Effector memory CD4-positive, alpha-beta T cell (primary cell): ENCODE measurements around the gene KIAA1328.
"Not testable (repeated sequence)": the region's sequence is repeated elsewhere in the genome, so short reads cannot be mapped to it uniquely, and the experiment has no call there.

Experiments used
- DNase-seq, 3 donors: peaks; one replicate each; pipeline ENCODE4 v3.0.0-alpha.2; 2020
- H3K27ac ChIP-seq: 2 replicates; pipeline ENCODE4 v1.7.0; 2013; ENCODE audit warnings: mild to moderate bottlenecking, low read length, moderate library complexity; ENCODE audit not compliant: insufficient read depth, poor library complexity, severe bottlenecking
- H3K27me3 ChIP-seq: replicated peaks from 2 replicates; pipeline ENCODE4 v1.7.0; 2013; ENCODE audit warnings: mild to moderate bottlenecking, low read length; ENCODE audit not compliant: insufficient read depth, control insufficient read depth, poor library complexity, severe bottlenecking
- H3K36me3 ChIP-seq: 2 replicates; pipeline ENCODE4 v1.7.0; 2013; ENCODE audit warnings: mild to moderate bottlenecking, low read length, moderate library complexity; ENCODE audit not compliant: control insufficient read depth, insufficient read depth
- H3K4me1 ChIP-seq: 2 replicates; pipeline ENCODE4 v1.7.0; 2013; ENCODE audit warnings: low read length, mild to moderate bottlenecking; ENCODE audit not compliant: control insufficient read depth, insufficient read depth, poor library complexity, severe bottlenecking
- H3K4me3 ChIP-seq: 2 replicates; pipeline ENCODE4 v1.7.0; 2013; ENCODE audit warnings: low read length, low read depth, mild to moderate bottlenecking; ENCODE audit not compliant: insufficient read depth, poor library complexity, severe bottlenecking
- H3K9me3 ChIP-seq: 2 replicates; pipeline ENCODE4 v1.7.0; 2013; ENCODE audit warnings: mild to moderate bottlenecking, low read length, moderate library complexity; ENCODE audit not compliant: control insufficient read depth

KIAA1328 gene

GRCh38 chr18:36893227-36893626 lies 64.3 kb downstream of the KIAA1328 start:
- no peaks in the 10 kb centered on the region for H3K4me1 ChIP-seq
- no peak for DNase-seq
- H3K27ac ChIP-seq, result no peak overlapping the region
- no peak overlapping the region for H3K4me3 ChIP-seq
- H3K36me3 ChIP-seq, result no peaks in the 10 kb centered on the region
- H3K9me3 ChIP-seq, result no peaks in the 10 kb centered on the region
- H3K27me3 ChIP-seq, result no peaks in the 10 kb centered on the region

GRCh38 chr18:36895606-36896005 lies 66.7 kb downstream of the KIAA1328 start:
- Histone ChIP-seq H3K9me3 (peaks cover 5% of the 10 kb centered on the region), H3K4me1 (no peaks in the 10 kb centered on the region), H3K4me3 (no peak overlapping the region), H3K27me3 (no peaks in the 10 kb centered on the region), H3K27ac (no peak overlapping the region), H3K36me3 (no peaks in the 10 kb centered on the region)
- DNase-seq, result no peak

DNA sequence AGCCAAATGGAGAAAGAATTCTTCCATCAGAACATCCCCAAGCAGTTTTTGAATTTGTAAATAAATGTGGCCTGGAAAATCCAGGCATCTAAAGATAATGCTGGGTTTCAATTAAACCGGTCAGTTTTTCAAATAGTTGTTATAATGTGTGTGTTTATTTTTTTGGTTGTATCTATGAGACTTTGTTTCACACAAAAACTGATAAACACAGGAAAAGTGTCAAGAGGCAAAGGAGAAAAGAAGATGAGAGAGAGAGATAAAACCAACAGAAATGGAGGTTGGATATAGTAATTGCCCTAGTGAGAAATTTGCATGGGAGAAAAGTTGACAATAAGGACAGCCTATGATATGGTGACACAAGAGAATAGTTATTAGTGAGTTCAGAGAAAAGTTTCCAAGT lies 68.3 kb downstream of the KIAA1328 start:
- Histone ChIP-seq H3K4me3 (no peak overlapping the region), H3K36me3 (no peaks in the 10 kb centered on the region)
- DNase-seq, result no peak

DNA sequence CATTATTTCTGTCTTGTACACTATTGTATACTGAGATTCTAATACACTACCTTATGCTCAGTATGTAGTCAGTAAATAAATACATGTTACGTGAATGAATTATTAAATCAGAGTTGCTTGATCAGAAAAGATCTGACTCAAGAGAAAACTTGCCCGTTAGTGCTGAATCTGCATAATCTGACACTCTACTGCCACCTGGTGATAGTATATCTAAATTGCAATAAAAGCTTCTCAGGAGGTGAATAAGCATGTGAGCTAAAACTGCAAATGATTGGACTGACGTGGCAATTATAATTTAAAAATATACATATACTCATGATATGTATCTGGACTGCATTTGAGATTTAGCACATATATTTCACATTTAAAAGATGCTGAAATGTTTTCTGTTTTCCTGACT lies 70.4 kb downstream of the KIAA1328 start:
- no peaks in the 10 kb centered on the region for H3K27me3 ChIP-seq
- peaks cover 5% of the 10 kb centered on the region for H3K9me3 ChIP-seq
- H3K27ac ChIP-seq, result no peak overlapping the region
- no peak overlapping the region for H3K4me3 ChIP-seq
- H3K4me1 ChIP-seq, result no peaks in the 10 kb centered on the region
- no peak for DNase-seq
- no peaks in the 10 kb centered on the region for H3K36me3 ChIP-seq

More for the DNA sequence above, 68.3 kb downstream of the KIAA1328 start:
- Histone ChIP-seq H3K4me1 (no peaks in the 10 kb centered on the region), H3K27ac (no peak overlapping the region), H3K27me3 (no peaks in the 10 kb centered on the region), H3K9me3 (peaks cover 5% of the 10 kb centered on the region)

DNA sequence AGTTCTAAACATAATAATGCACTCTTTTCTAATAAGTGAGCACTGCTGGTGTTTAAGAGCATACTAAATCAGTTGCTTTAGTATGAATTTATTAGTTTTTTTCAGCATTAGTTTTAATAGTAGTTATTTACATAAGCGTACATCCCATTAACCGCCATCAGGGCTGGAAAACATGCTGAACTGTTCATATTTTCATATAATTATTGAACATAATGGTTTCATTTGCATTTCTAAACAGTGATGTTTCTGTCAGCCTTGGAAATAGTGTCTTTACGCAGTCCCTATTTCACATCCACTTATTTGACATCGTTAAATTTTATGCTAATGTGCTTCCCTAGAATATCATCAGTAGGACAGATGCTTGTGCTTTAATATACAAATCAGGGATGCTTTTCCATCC lies 71.5 kb downstream of the KIAA1328 start:
- peaks cover 5% of the 10 kb centered on the region for H3K9me3 ChIP-seq
- H3K27me3 ChIP-seq, result no peaks in the 10 kb centered on the region
- H3K36me3 ChIP-seq, result no peaks in the 10 kb centered on the region
- no peaks in the 10 kb centered on the region for H3K4me1 ChIP-seq
- no peak overlapping the region for H3K27ac ChIP-seq
- no peak for DNase-seq
- no peak overlapping the region for H3K4me3 ChIP-seq

GRCh38 chr18:36901277-36901701 lies 72.4 kb downstream of the KIAA1328 start:
- no peak overlapping the region for H3K4me3 ChIP-seq
- H3K9me3 ChIP-seq, result peaks cover 5% of the 10 kb centered on the region
- H3K27me3 ChIP-seq, result no peaks in the 10 kb centered on the region
- no peak overlapping the region for H3K27ac ChIP-seq
- DNase-seq, result no peak
- H3K4me1 ChIP-seq, result no peaks in the 10 kb centered on the region
- no peaks in the 10 kb centered on the region for H3K36me3 ChIP-seq

DNA sequence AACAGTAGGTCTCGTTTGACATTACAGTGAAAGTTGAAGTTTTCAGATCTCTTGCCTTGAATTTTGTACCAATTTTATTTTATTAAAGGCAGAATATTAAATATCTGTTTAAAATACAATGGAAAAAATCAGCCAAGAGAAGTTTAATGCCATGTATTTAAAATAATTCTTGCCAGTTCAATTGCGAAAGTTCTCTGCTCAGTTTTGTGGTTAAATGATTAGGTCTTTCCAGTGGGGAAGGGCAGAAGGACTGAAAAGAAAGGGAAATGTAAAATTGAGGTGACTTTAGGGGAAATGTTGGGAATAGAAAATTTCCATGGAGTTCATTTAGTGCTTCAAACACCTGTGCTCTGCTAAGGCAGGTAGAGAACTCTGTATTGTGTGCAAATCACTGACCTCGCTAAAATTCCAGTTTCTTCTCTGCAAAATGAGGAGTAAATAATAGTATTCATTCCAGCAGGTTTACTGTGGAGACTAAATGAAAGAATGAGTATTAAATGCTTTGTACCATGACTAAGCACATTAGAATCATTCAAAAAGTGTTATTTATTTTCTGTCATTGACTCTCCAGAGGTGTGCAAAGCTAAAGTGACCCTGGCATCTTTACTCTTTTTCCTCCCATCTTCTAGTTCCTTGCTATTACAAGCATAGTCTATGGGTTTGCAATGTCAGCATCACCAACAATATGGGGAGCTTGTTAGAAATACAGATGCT lies 74.4 kb downstream of the KIAA1328 start:
- H3K27me3 ChIP-seq, result no peaks in the 10 kb centered on the region
- no peak overlapping the region for H3K27ac ChIP-seq
- no peak overlapping the region for H3K4me3 ChIP-seq
- no peak for DNase-seq
- H3K9me3 ChIP-seq, result peaks cover 5% of the 10 kb centered on the region
- no peaks in the 10 kb centered on the region for H3K4me1 ChIP-seq
- H3K36me3 ChIP-seq, result no peaks in the 10 kb centered on the region

DNA sequence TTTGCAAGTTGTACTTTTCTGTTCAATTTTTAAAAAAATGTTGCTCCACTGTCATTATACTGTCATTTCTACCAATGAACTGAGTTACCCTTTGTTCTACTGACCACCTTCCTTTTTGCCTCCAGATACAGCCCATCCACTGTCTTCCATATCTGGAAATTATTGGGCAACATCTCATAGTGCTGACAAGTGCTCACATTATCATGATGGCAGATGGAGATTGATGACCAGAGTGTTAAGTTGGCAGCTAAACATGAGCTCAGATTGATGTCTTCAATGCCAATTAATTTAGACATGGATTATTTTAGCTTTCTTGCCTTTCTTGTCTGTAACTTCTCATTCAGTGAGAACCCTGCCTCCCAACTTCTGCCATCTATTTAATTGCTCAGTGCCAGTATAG lies 76.6 kb downstream of the KIAA1328 start:
- no peak for DNase-seq
- Histone ChIP-seq H3K4me3 (no peak overlapping the region), H3K27me3 (no peaks in the 10 kb centered on the region)

GRCh38 chr18:36909282-36909681 lies 80.4 kb downstream of the KIAA1328 start:
- H3K9me3 ChIP-seq, H3K4me3 ChIP-seq, DNase-seq, H3K4me1 ChIP-seq, H3K27me3 ChIP-seq, H3K27ac ChIP-seq, H3K36me3 ChIP-seq: not testable (repeated sequence)

More for the DNA sequence above, 76.6 kb downstream of the KIAA1328 start:
- H3K27ac ChIP-seq, result no peak overlapping the region
- H3K36me3 ChIP-seq, result no peaks in the 10 kb centered on the region
- no peaks in the 10 kb centered on the region for H3K4me1 ChIP-seq
- no peaks in the 10 kb centered on the region for H3K9me3 ChIP-seq

- Histone ChIP-seq H3K27ac (no peak overlapping the region), H3K9me3 (no peaks in the 10 kb centered on the region), H3K4me3 (no peak overlapping the region), H3K4me1 (no peaks in the 10 kb centered on the region), H3K27me3 (no peaks in the 10 kb centered on the region), H3K36me3 (no peaks in the 10 kb centered on the region)
- DNase-seq, result no peak
Observed at GRCh38 chr18:36912887-36913286, 84.0 kb downstream of the KIAA1328 start.
